ENCODE results near the gene CCDC107.

CCDC107 gene

DNA sequence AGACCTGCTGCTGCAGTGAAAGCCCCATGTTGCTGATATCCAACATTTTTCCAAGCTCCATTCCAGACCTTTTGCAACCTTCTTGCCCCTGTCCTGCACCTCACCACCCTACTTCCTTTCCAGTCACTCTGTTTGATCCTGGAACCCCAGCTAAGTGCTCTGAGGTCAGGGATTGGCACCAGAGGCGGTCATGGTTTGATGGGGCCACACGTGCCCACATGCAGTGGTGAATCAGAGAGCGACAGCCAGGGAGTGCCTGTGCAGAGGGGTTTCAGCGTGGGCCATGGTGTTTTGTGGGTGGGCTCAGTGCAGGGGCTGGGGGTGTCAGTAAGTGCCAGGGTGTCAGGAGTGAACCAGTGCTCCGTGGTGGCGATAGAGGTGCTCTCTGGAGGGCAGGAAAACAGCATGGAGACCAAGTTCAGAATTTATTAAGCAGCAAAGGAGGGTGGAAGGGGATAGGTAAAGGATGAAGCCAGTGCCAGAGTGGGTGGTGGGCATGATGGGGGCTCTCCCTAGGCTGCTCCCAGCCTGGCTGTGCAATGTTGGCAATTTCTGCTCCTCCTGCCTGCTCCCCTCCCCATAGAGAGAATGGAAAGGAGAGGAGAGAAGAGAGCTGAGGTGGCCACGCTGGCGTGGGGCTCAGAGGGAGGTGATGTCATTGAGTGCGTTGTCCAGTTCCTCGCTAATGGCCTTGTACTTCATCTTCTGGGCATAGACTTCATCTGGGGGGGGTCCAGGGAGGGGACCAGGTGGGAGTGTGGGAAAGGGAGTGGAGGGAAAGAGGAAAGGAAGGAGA lies 24.6 kb downstream of the CCDC107 start:
- no peak for TF ChIP-seq CTCF (IDR thresholded peaks at IDR 0.05; ENCODE audit: low read depth, low read length)
- DNase-seq (ENCODE audit: extremely low read depth, low read depth): no peak

DNA sequence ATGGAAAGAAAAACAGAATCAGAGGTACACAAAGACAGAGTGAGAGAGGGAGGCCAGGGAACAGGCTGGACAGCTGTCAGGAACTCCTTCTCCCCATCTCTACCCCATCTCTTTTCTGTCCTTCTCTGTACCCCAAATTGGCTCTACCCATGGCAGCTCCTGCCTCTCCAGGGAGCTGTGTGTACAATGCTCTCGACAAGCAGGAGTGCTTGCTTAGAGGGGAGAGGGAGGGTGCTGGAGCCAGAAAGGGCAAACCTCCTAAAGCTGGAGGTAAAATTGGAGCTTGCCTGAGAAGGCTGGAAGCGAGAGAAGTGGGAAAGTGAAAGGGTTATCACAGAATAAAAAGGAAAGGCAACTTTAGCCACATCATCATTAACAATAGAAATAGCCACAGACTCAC lies 25.2 kb downstream of the CCDC107 start:
- no peak for TF ChIP-seq CTCF (IDR thresholded peaks at IDR 0.05; ENCODE audit: low read depth, low read length)
- no peak for DNase-seq (ENCODE audit: extremely low read depth, low read depth)

DNA sequence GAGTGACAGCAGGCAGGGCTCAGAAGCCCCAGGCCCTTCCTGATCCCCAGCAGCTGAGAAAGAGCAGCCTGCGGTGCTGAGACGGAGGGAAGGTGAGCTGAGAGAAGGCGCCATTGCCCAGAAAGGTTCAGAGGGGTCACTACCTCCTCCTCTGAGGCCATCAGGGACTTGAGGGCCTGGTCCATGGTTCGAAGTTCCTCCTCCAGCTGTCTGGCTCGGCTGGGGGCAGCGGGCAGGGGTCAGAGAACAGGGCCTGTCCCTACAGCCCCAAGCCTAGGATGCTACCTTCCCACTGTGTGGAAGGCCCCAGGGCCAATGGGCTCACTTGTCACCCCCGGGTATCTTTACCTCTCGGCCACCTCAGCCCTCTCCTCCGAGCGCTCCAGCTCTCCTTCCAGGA lies 26.8 kb downstream of the CCDC107 start:
- TF ChIP-seq CTCF (IDR thresholded peaks at IDR 0.05; ENCODE audit: low read depth, low read length): no peak
- no peak for DNase-seq (ENCODE audit: extremely low read depth, low read depth)

DNA sequence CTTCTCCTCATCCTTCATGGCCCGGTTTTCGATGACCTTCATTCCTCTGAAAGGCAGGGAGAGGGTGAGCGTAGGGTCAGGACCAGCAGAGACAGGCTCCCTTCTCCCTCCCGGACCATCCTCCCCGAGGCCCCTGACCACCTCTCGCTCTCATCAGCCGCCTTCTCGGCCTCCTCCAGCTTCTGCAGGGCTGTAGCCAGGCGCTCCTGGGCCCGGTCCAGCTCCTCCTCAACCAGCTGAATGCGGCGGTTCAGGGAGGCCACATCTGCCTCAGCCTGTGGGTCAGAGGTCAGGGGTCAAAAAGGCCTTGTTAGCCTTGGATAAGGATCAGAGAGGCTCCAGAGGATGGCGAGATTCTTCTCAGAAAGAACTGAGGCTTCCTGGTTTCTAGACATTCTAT lies 27.4 kb downstream of the CCDC107 start:
- no peak for TF ChIP-seq CTCF (IDR thresholded peaks at IDR 0.05; ENCODE audit: low read depth, low read length)
- DNase-seq (ENCODE audit: extremely low read depth, low read depth): no peak

GRCh38 chr9:35686222-35687203 lies 28.4 kb downstream of the CCDC107 start:
- no peak for DNase-seq (ENCODE audit: extremely low read depth, low read depth)
- TF ChIP-seq CTCF (IDR thresholded peaks at IDR 0.05; ENCODE audit: low read depth, low read length): no peak

GRCh38 chr9:35687306-35687705 lies 29.2 kb downstream of the CCDC107 start:
- no peak for TF ChIP-seq CTCF (IDR thresholded peaks at IDR 0.05; ENCODE audit: low read depth, low read length)
- no peak for DNase-seq (ENCODE audit: extremely low read depth, low read depth)

Measured in AG09319 (cell line).